GM12874 (cell line): Measurements from ENCODE around the gene ST6GALNAC6.

Source experiments
- TF ChIP-seq, protein P1 (sequence below): IDR thresholded peaks from 2 replicates; pipeline ENCODE4 v1.5.1; 2011; ENCODE audit warnings: low read depth, mild to moderate bottlenecking, control low read depth, low read length, moderate library complexity; ENCODE audit not compliant: insufficient read depth

Gene ST6GALNAC6

GRCh38 chr9:127884976-127885490 is 14.4 kb downstream of the ST6GALNAC6 start:
- TF ChIP-seq, protein P1, sequence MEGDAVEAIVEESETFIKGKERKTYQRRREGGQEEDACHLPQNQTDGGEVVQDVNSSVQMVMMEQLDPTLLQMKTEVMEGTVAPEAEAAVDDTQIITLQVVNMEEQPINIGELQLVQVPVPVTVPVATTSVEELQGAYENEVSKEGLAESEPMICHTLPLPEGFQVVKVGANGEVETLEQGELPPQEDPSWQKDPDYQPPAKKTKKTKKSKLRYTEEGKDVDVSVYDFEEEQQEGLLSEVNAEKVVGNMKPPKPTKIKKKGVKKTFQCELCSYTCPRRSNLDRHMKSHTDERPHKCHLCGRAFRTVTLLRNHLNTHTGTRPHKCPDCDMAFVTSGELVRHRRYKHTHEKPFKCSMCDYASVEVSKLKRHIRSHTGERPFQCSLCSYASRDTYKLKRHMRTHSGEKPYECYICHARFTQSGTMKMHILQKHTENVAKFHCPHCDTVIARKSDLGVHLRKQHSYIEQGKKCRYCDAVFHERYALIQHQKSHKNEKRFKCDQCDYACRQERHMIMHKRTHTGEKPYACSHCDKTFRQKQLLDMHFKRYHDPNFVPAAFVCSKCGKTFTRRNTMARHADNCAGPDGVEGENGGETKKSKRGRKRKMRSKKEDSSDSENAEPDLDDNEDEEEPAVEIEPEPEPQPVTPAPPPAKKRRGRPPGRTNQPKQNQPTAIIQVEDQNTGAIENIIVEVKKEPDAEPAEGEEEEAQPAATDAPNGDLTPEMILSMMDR = no peak

DNA sequence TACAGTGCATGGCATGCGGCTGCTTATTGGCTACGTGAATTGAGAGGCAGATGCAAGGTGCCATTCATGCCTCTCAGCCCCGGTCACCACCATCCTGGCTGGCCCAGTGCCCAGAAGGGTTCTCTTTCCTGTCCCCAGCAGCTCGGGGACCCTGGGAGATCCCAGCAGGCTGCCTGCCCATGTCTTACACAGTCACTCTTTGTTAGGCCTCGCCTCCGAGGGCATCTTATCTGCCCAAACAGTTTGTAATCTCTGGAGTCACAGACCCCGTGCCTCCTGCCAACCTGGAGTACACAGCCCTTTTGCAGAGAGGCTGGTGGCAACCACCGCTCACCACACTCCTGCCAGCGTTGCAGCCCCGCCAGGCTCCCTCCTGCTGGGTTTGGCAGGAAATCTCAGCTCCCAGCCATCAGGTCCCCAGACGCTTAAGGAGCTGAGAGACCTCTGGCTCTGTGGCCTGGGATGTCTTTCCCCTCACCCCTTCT is 14.9 kb downstream of the ST6GALNAC6 start:
- TF ChIP-seq, protein P1 = no peak

DNA sequence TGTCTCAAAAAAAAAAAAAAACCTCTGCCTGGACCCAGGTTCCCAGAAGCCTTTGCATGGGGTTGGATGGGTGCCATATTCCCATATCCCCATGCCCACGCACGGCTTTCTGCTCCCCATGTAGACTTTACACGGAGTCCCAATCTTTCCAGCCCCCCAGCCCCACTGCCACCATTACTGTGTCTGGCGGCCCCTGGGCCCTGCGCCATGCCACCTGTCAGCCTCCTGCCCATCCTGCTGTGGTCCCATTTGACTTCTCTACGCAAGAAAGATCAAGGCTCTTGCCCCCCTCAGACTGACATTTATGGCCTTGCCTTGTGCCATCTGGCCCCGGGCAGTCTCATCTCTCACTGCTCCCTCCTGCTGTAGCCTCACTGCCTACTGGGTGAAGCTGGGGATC is 15.4 kb downstream of the ST6GALNAC6 start:
- TF ChIP-seq, protein P1 = no peak

DNA sequence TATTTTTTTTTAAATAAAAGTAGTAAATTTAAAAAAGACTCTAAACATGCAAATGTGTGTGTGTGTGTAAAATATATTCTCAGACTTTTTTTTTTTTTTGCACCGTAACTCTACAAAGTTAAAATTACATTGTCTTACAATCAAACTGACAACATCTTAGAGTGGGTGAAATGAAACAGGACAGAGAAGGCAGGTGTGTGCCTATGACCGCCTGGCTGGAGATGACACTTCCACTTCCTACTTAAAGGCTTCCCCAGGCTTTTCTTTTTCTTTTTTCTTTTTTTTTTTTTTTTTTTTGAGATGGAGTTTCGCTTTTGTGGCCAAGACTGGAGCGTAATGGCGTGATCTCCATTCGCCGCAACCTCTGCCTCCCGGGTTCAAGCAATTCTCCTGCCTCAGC is 19.3 kb downstream of the ST6GALNAC6 start:
- TF ChIP-seq, protein P1 = no peak

DNA sequence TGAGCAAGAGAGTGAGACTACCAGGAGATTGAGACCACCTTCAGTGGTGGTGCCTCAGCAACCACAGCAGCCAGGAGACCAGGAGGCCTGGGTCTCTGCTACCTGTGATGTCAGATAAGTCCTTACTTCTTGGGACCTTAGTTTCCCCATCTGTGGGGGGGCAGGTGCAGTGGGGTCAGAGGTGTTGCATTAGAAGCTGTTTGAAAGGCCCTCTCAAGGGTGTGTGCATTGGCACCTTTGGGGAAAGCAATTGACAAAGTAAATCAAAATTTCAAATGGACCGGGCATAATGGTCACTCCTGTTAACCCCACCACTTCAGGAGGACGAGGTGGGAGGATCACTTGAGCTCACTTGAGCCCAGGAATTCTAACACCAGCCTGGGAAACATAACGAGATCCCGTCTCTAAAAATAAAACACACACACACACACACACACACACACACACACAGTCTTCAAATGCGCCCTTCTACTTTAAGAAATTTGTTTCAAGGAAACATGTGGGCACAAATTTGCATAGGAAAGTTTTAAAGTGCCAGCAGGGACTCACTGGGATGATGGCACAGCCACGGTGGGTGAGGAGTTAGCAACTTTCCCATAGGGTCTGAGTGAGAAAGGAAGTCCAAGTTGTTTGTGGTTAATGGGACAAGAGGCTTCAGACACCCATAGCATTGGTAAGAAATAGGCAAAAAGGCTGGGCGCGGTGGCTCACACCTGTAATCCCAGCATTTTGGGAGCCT is 20.6 kb downstream of the ST6GALNAC6 start:
- TF ChIP-seq, protein P1 = no peak

GRCh38 chr9:127878001-127878651 is 21.3 kb downstream of the ST6GALNAC6 start:
- TF ChIP-seq, protein P1 = no peak

DNA sequence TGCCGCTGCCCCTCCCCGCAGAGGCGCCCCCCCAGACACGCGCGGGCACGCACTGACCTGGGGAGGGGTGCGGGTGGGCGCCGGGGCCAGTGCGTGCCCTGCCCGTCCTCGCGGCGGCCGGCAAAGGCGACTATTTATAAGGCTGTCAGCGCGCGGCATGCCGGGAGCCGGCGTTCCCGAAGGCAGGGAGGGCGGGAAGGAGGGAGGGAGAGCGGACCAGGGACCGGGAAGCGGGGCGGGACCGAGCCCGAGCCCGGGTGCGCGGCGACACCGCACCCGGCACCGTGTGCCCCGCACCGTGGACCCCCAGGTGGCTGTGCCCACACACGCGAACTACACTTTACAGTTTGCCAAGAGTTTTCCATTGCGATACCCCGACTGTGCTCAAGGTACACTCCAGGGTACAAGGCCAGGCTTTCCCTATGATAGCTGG is 21.8 kb downstream of the ST6GALNAC6 start, which contains the start of gene AK1:
Gene AK1, minus strand, starts transcription at position 110 of the 433 bp plus-strand sequence. CDS start 3,058 bp downstream, outside the sequence.
- TF ChIP-seq, protein P1 = no peak
